22Rv1 (cell line): ENCODE measurements around the gene CHST13.

Source experiments
- H3K27ac ChIP-seq: fragments of 450-650 bp; 2 replicates; pipeline ENCODE4 v1.5.1; 2017
- CTCF ChIP-seq: fragments of 450-650 bp; IDR thresholded peaks from 2 replicates; pipeline ENCODE4 v1.5.1; 2017; ENCODE audit warnings: mild to moderate bottlenecking
- ZFX ChIP-seq: fragments of 450-650 bp; IDR thresholded peaks from 2 replicates; pipeline ENCODE4 v1.6.1; 2017; ENCODE audit warnings: antibody characterized with exemption, borderline replicate concordance

Gene CHST13

DNA sequence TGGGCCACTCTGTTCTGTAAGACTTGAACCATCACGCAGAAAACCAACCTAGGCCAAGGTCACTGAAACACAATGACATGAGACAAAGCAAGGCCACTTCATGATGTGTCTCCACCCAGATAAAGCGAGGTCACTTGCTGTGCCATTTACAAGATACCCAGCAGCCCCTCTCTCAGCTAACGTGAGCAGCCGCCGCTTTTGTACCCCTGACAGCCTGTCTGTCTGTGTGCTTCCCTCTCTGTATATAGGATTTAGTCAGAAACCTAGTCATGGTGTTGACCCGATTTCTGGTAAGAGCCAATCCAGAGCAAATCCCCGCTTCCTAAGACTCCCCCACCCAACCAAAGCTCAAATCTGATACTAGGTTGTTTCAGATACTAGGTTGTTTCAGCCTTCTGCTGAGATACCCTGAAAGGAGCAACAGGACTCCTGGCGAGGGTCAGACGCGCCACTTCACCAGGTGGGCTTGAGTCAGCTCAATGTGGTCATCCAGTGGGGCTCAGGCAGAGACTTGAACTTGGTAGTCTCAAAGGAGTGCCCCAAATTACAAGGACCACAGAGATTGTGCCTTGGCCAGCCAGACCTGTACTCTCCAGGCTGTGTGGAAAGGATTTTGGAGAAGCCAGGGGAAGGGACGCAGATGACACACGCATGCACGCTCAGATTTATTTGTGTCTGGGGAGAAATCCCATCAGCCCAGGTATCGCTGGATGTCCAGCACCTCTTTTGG lies 45.2 kb upstream of the CHST13 start:
- H3K27ac ChIP-seq = no peak overlapping the region
- TF ChIP-seq CTCF = no peak
- TF ChIP-seq ZFX = no peak

DNA sequence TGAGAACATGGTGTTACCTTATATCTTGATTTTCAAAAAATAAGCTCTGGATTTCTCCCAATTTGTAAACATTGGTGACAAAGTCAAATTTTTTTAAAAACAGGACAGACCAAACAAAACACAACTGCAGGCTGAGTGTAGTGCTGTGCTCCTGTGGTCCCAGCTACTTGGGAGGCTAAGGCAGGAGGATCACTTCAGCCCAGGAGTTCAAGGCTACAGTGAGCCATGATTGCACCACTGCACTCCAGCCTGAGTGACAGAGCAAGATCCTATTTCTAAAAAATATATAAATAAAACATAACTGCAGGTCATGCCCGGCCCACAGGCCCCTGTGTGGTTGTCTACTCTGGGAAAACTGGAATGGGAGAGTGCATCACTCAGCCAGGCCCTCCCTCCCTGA lies 44.3 kb upstream of the CHST13 start:
- no peak for TF ChIP-seq CTCF
- TF ChIP-seq ZFX = no peak
- no peak overlapping the region for H3K27ac ChIP-seq

DNA sequence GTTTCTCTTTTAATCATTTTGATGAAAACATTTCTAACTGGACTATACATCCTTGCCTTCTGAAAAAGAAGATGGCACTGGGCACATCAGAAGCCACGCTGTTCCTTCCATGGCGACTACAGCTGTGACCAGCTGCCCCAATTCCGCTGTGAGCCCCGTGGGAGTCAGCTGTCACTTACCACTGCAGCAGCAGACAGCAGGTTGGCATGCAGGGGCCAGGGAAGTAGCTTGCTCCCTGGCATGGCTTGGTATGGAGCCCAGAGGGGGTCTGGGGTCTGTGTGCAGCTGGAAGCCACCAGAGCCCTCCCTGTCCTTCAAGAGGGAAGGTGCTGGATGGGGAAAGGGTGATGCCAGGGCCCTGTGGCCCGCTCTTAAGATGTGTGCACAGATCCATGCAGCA lies 43.7 kb upstream of the CHST13 start:
- no peak overlapping the region for H3K27ac ChIP-seq
- TF ChIP-seq CTCF = no peak
- TF ChIP-seq ZFX = no peak

DNA sequence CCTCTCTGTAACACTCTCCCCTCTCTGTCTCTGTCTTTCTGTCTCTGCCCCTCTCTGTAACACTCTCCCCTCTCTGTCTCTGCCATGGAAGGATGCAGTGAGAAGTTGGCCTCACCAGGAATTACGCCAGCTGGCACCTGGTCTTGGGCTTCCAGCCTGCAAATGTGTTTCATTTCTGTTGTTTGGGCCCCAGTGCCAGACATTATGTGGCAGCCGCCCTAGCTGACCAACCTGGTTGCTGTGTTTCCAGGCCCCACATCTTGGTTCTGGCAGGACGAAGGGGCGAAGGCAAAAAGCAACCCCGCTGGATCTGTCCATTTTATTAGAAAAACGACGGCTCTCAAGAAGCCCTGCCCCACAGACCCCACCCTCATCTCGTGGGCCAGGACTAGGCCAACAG lies 43.1 kb upstream of the CHST13 start:
- no peak overlapping the region for H3K27ac ChIP-seq
- TF ChIP-seq ZFX (no peak), CTCF (no peak)

DNA sequence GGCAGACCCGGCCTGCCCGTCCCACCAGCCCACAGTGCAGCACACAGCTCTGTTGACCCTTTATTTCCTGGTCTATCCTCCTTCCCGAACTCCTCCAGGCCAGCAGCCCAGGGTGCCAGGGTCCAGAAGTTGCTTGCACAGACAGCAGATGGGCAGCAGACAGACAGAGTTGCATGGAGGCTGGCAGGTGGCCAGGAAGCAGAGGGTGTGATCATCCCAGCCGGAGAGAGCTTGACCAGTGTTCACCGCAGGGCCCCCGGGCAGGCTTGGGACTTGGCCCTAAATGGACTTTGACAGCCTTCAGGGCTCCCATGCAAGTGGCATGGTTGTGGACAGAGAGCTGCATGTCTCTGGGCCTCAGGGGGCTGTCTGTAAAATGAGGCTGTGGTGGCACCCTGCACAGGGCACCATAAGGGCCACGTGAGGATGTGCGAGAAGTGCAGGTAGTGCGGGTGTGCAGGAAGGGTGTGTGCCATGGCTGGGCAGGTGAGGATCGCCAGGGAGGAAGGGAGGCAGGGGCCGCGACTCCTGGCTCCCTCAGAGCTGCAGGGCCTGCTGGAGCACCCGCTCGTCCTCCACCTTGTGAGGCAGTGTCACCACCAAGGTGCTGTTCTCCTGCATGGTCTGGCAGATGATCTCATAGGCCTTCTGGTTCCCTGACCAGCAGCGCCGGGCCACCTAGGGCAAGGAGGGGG lies 42.0 kb upstream of the CHST13 start:
- H3K27ac ChIP-seq = no peak overlapping the region
- TF ChIP-seq CTCF (no peak), ZFX (no peak)

DNA sequence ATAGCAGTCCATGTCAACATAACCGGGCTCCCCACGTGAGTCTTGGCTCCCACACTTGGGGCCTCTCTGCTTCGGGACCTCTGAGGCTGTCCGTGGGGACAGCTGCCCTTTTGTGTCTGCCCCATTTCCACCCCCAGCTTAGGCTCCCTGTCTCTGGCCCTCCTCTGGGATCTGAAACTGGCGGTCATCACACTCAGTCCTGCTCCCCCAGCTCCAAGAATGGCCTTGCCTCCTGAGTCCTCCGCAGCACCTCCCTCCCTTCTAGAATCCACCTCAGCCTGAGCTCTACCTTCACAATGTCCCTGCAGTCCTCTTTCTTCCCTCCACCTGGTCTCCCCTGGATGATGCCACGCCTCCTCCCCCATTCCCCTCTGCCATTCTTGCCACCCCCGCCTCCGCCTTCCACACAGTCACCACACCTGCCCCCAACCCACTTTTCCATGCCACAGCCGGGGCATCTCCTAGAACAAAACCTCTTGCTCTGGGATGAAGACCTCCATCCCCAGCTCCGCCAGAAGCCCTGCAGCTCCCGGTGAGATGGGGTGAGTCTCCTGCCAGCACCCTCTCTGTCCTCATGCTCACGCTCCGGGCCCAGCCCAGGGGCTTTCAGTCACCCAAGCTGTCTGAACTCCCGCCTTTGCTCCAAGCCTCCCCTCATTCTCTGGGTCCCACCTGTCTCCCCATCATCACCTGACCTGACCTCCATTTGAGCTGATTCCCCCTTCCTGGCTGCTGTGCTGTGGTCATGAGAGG lies 41.3 kb upstream of the CHST13 start:
- no peak for TF ChIP-seq CTCF
- TF ChIP-seq ZFX = no peak

More for the DNA sequence above, 41.3 kb upstream of the CHST13 start:
- H3K27ac ChIP-seq = no peak overlapping the region
